ENCODE measurements around the gene SHANK2. TPM values are rescaled to one million over a fixed set of nuclear protein-coding genes. Genes with fewer than 3 reads are reported as not detected.
"Not testable (repeated sequence)": the region's sequence is repeated elsewhere in the genome, so short reads cannot be mapped to it uniquely, and the experiment has no call there.

SHANK2 gene
- total RNA-seq, 3 donors from 2014 or later: 25.8 to 58.0 (median 38.7) TPM

DNA sequence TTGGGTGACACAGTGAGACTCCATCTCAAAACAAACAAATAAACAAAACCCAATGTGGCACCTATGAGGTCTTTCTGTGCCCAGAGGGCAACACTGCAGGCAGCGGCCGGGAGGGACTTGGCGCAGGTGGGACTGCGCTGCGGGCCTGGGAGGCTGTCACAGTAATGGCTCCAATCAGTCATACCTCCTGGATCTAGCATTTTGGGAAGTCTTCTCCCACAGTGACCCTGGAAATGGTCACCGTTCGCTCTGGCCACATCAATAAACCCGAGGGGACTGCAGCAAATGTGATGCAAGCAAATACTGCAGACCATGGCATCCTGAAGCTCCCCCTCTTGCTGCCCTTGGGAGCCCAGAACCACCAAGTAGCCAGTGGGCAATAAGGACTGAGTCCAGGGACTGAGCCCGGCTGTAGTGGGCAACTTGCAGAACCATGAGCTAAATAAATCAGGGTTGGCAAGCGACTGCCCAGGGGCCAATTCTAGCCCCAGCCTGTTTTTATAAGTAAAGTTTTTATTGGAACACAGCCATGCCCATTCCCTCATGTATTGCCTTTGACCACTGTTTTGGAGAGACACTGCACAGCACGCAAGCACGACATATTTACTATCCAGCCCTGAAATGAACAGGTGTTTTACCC lies 15.4 kb downstream of the SHANK2 start:
- ATAC-seq (no peak), DNase-seq (no peak)
- TF ChIP-seq, protein P1, sequence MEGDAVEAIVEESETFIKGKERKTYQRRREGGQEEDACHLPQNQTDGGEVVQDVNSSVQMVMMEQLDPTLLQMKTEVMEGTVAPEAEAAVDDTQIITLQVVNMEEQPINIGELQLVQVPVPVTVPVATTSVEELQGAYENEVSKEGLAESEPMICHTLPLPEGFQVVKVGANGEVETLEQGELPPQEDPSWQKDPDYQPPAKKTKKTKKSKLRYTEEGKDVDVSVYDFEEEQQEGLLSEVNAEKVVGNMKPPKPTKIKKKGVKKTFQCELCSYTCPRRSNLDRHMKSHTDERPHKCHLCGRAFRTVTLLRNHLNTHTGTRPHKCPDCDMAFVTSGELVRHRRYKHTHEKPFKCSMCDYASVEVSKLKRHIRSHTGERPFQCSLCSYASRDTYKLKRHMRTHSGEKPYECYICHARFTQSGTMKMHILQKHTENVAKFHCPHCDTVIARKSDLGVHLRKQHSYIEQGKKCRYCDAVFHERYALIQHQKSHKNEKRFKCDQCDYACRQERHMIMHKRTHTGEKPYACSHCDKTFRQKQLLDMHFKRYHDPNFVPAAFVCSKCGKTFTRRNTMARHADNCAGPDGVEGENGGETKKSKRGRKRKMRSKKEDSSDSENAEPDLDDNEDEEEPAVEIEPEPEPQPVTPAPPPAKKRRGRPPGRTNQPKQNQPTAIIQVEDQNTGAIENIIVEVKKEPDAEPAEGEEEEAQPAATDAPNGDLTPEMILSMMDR (IDR thresholded peaks at IDR 0.05): no peak
- no peaks in the 10 kb centered on the region for H3K36me3 ChIP-seq (ENCODE audit: low read depth)
- no peak overlapping the region for H3K4me3 ChIP-seq
- intact Hi-C loops (cut with DNase I, micrococcal nuclease): no loop called here
- H3K4me1 ChIP-seq (ENCODE audit: low read depth): no peaks in the 10 kb centered on the region
- no peaks in the 10 kb centered on the region for H3K9me3 ChIP-seq

- Histone ChIP-seq H3K36me3 (ENCODE audit: low read depth) (no peaks in the 10 kb centered on the region), H3K4me3 (no peak overlapping the region), H3K4me1 (ENCODE audit: low read depth) (no peaks in the 10 kb centered on the region), H3K9me3 (no peaks in the 10 kb centered on the region)
- ATAC-seq: no peak
- TF ChIP-seq, protein P1 (IDR thresholded peaks at IDR 0.05): no peak
- intact Hi-C loops (cut with DNase I, micrococcal nuclease): no loop called here
- no peak for DNase-seq
Observed at GRCh38 chr11:71235719-71236118, 16.7 kb downstream of the SHANK2 start.

- H3K4me1 ChIP-seq (ENCODE audit: low read depth); H3K4me3 ChIP-seq; H3K9me3 ChIP-seq; ATAC-seq; intact Hi-C loops (cut with DNase I, micrococcal nuclease); DNase-seq; H3K36me3 ChIP-seq (ENCODE audit: low read depth): not testable (repeated sequence)
Observed at GRCh38 chr11:71233896-71234852, 18.2 kb downstream of the SHANK2 start.

GRCh38 chr11:71232364-71232763 lies 20.0 kb downstream of the SHANK2 start:
- intact Hi-C loops (cut with DNase I, micrococcal nuclease): no loop called here
- Histone ChIP-seq H3K9me3 (peaks cover 10% of the 10 kb centered on the region), H3K4me3 (no peak overlapping the region), H3K36me3 (ENCODE audit: low read depth) (no peaks in the 10 kb centered on the region), H3K4me1 (ENCODE audit: low read depth) (no peaks in the 10 kb centered on the region)
- TF ChIP-seq, protein P1 (IDR thresholded peaks at IDR 0.05): no peak
- no peak for ATAC-seq
- no peak for DNase-seq

DNA sequence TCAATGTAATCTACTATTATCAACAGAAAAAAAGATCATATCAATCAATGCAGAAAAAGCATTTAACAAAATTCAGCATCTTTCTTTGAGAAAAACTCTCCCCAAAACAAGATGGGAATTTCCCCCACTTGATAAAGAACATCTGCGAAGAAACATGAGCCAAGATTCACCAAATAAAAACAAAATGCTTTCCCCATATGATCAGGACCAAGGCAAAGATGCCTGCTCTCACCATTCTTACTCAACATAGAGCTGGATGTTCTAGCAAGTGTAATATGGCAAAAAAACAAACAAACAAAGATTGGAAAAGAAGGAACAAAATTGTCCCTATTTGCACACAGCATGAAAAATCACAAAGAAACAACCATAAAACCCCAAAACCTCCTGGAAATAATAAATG lies 23.4 kb downstream of the SHANK2 start:
- intact Hi-C loops (cut with DNase I, micrococcal nuclease): no loop called here
- TF ChIP-seq, protein P1 (IDR thresholded peaks at IDR 0.05): no peak
- H3K4me3 ChIP-seq: no peak overlapping the region
- DNase-seq (no peak), ATAC-seq (no peak)
- H3K36me3 ChIP-seq (ENCODE audit: low read depth): no peaks in the 10 kb centered on the region
- no peaks in the 10 kb centered on the region for H3K4me1 ChIP-seq (ENCODE audit: low read depth)
- H3K9me3 ChIP-seq: peaks cover 24% of the 10 kb centered on the region

GRCh38 chr11:71227058-71227659 lies 25.2 kb downstream of the SHANK2 start:
- H3K36me3 ChIP-seq (ENCODE audit: low read depth): no peaks in the 10 kb centered on the region
- no peak for DNase-seq
- no peak for ATAC-seq
- peaks cover 24% of the 10 kb centered on the region for H3K9me3 ChIP-seq
- no peaks in the 10 kb centered on the region for H3K4me1 ChIP-seq (ENCODE audit: low read depth)
- no peak overlapping the region for H3K4me3 ChIP-seq
- TF ChIP-seq, protein P1 (IDR thresholded peaks at IDR 0.05): no peak
- intact Hi-C loops (cut with DNase I, micrococcal nuclease): no loop called here
